IMR-90 (cell line): ENCODE measurements around the gene ARX. TPM values are rescaled to one million over a fixed set of nuclear protein-coding genes. Genes with fewer than 3 reads are reported as not detected.

Experiments
- ATAC-seq: fragments of 200-7000 bp; cut with Tn5 transposase; 2 replicates; pipeline ENCODE4 v1.9.1; 2020; ENCODE audit warnings: low read depth, mild to moderate bottlenecking, moderate library complexity
- BruUV-seq: library from RNA; stranded (reverse); fragments of 400-500 nt; replicated peaks from 2 replicates; lab custom pipeline; 2021; lab: Mats Ljungman, UMichigan
- CTCF ChIA-PET: fragments of 300-600 bp; formaldehyde crosslinking; extraction: SDS; loops from one replicate; lab custom pipeline; 2021; ENCODE audit warnings: antibody characterized with exemption; lab: Yijun Ruan, JAX
- POLR2A ChIA-PET: fragments of 300-600 bp; sonication (Branson Sonifier 250); formaldehyde crosslinking; loops from one replicate; lab custom pipeline; 2022; ENCODE audit warnings: antibody characterized with exemption; ENCODE audit not compliant: unreplicated experiment; lab: Charles Lee
- DNase-seq: peaks from one replicate; pipeline ENCODE4 v3.0.0; 2013
- H2AFZ ChIP-seq: replicated peaks from 2 replicates; pipeline ENCODE3; 2013; ENCODE audit warnings: low read length, mild to moderate bottlenecking; ENCODE audit not compliant: poor library complexity
- H2AK5ac ChIP-seq: 2 replicates; pipeline ENCODE4 v1.6.1; 2013; ENCODE audit warnings: low read depth, low read length, inconsistent platforms
- H2AK9ac ChIP-seq: replicated peaks from 2 replicates; pipeline ENCODE3; 2013; ENCODE audit warnings: mild to moderate bottlenecking, low read depth, low read length, moderate library complexity; ENCODE audit not compliant: poor library complexity
- H2BK120ac ChIP-seq: 2 replicates; pipeline ENCODE4 v1.6.1; 2013; ENCODE audit warnings: low read depth, low read length, inconsistent platforms
- H2BK15ac ChIP-seq: 3 replicates; pipeline ENCODE4 v1.6.1; 2013; ENCODE audit warnings: low read depth, low read length, inconsistent platforms
- H2BK20ac ChIP-seq: 2 replicates; pipeline ENCODE4 v1.6.1; 2013; ENCODE audit warnings: low read depth, mild to moderate bottlenecking, inconsistent platforms, low read length, moderate library complexity
- H2BK5ac ChIP-seq: 2 replicates; pipeline ENCODE4 v1.6.1; 2013; ENCODE audit warnings: mild to moderate bottlenecking, low read depth, low read length, inconsistent platforms; ENCODE audit not compliant: poor library complexity, severe bottlenecking
- H3K14ac ChIP-seq: replicated peaks from 2 replicates; pipeline ENCODE4 v1.6.1; 2013; ENCODE audit warnings: low read depth, low read length, inconsistent platforms
- H3K18ac ChIP-seq: 2 replicates; pipeline ENCODE4 v1.6.1; 2013; ENCODE audit warnings: low read depth, low read length, control low read depth
- H3K23ac ChIP-seq: 2 replicates; pipeline ENCODE4 v1.6.1; 2013; ENCODE audit warnings: low read depth, low read length, inconsistent platforms
- H3K27ac ChIP-seq: 2 replicates; pipeline ENCODE4 v1.5.1; 2013; ENCODE audit warnings: mild to moderate bottlenecking, control low read depth, low read length; ENCODE audit not compliant: insufficient read depth
- H3K27me3 ChIP-seq: 2 replicates; pipeline ENCODE4 v1.6.1; 2013; ENCODE audit warnings: low read length; ENCODE audit not compliant: control insufficient read depth, insufficient read depth
- H3K36me3 ChIP-seq: 2 replicates; pipeline ENCODE4 v1.6.1; 2013; ENCODE audit warnings: low read length, mixed read lengths; ENCODE audit not compliant: control insufficient read depth, insufficient read depth
- H3K4ac ChIP-seq: 2 replicates; pipeline ENCODE4 v1.6.1; 2013; ENCODE audit warnings: low read depth, low read length, inconsistent platforms
- H3K4me1 ChIP-seq: 2 replicates; pipeline ENCODE4 v1.6.1; 2013; ENCODE audit warnings: low read length, mixed read lengths; ENCODE audit not compliant: control insufficient read depth, insufficient read depth
- H3K4me2 ChIP-seq: 2 replicates; pipeline ENCODE4 v1.6.1; 2013; ENCODE audit warnings: low read depth, mild to moderate bottlenecking, control low read depth, low read length, moderate library complexity
- H3K4me3 ChIP-seq: 2 replicates; pipeline ENCODE4 v1.5.1; 2013; ENCODE audit warnings: low read depth, mild to moderate bottlenecking, control low read depth, low read length, moderate library complexity; ENCODE audit not compliant: insufficient read depth
- H3K56ac ChIP-seq: 2 replicates; pipeline ENCODE4 v1.6.1; 2013; ENCODE audit warnings: low read length, inconsistent platforms; ENCODE audit not compliant: insufficient read depth; ENCODE audit errors: extremely low read depth
- H3K79me1 ChIP-seq, 2 experiments: 2 replicates each; pipeline ENCODE4 v1.6.1; 2013; ENCODE audit warnings: low read length in 2 of 2, inconsistent platforms in 1 of 2, low read depth in 1 of 2
- H3K9ac ChIP-seq: 2 replicates; pipeline ENCODE4 v1.6.1; 2013; ENCODE audit warnings: low read depth, low read length, control low read depth
- H3K9me1 ChIP-seq: 2 replicates; pipeline ENCODE4 v1.6.1; 2013; ENCODE audit warnings: low read length, inconsistent platforms; ENCODE audit not compliant: insufficient read depth
- H3K9me3 ChIP-seq: 2 replicates; pipeline ENCODE4 v1.6.1; 2013; ENCODE audit warnings: low read length; ENCODE audit not compliant: control insufficient read depth, insufficient read depth
- H4K20me1 ChIP-seq: 2 replicates; pipeline ENCODE4 v1.6.1; 2013; ENCODE audit warnings: low read length, inconsistent platforms; ENCODE audit not compliant: insufficient read depth
- H4K5ac ChIP-seq: 2 replicates; pipeline ENCODE4 v1.6.1; 2013; ENCODE audit warnings: mild to moderate bottlenecking, low read depth, low read length, control low read depth
- H4K8ac ChIP-seq, 2 experiments: 2 replicates each; pipeline ENCODE4 v1.6.1; 2013; ENCODE audit warnings: low read depth in 2 of 2, low read length in 2 of 2, control low read depth in 1 of 2, inconsistent platforms in 1 of 2
- H4K91ac ChIP-seq: 2 replicates; pipeline ENCODE4 v1.6.1; 2013; ENCODE audit warnings: low read depth, low read length, inconsistent platforms; ENCODE audit not compliant: insufficient read depth
- BHLHE40 ChIP-seq: fragments of 150-350 bp; IDR thresholded peaks from 2 replicates; pipeline ENCODE4 v1.6.1; 2016; ENCODE audit warnings: mild to moderate bottlenecking, low read depth, low read length
- CEBPB ChIP-seq: IDR thresholded peaks from 2 replicates; pipeline ENCODE4 v1.6.1; 2012; ENCODE audit warnings: low read depth, low read length, improper control_type of control experiment
- ELK1 ChIP-seq: fragments of 150-350 bp; IDR thresholded peaks from 2 replicates; pipeline ENCODE4 v1.6.1; 2016; ENCODE audit warnings: low read depth, mild to moderate bottlenecking, low read length, moderate library complexity, borderline replicate concordance
- MAFK ChIP-seq: IDR thresholded peaks from 2 replicates; pipeline ENCODE4 v1.6.1; 2012; ENCODE audit warnings: low read depth, low read length, improper control_type of control experiment
- MXI1 ChIP-seq: IDR thresholded peaks from 2 replicates; pipeline ENCODE4 v1.6.1; 2012; ENCODE audit warnings: low read depth, mild to moderate bottlenecking, low read length, moderate library complexity, borderline replicate concordance
- NFE2L2 ChIP-seq: fragments of 150-350 bp; IDR thresholded peaks from 2 replicates; pipeline ENCODE4 v1.6.1; 2016; ENCODE audit warnings: low read depth, mild to moderate bottlenecking, low read length
- RAD21 ChIP-seq: IDR thresholded peaks from 2 replicates; pipeline ENCODE4 v1.6.1; 2012; ENCODE audit warnings: low read length, improper control_type of control experiment
- USF2 ChIP-seq: fragments of 150-350 bp; IDR thresholded peaks from 2 replicates; pipeline ENCODE4 v1.6.1; 2017; ENCODE audit warnings: mild to moderate bottlenecking, antibody characterized with exemption, low read length, low read depth
- WGBS, 2 experiments: methylation state at CpG; one replicate each; pipeline versions ENCODE4 v1.1.5 to v1.1.7; 2013; ENCODE audit warnings: missing lambda C conversion rate in 2 of 2; ENCODE audit not compliant: insufficient read length in 1 of 2; ENCODE audit errors: extremely low coverage in 2 of 2; 5-methylcytosine and 5-hydroxymethylcytosine counted together
- dilution Hi-C: fragments of 300-500 bp; cut with HindIII; formaldehyde crosslinking; loops from one replicate; pipeline ENCODE4 v1.14.3; 2018; ENCODE audit warnings: low sequenced_read_pairs; ENCODE audit not compliant: unreplicated experiment
- in situ Hi-C: fragments of 300-500 bp; cut with MboI; formaldehyde crosslinking; loops from 3 replicates; pipeline ENCODE4 v1.14.3; 2019; ENCODE audit warnings: low sequenced_read_pairs, inconsistent platforms, mixed read lengths
- intact Hi-C: fragments of 100-400 bp; cut with micrococcal nuclease; formaldehyde crosslinking; loops from 2 replicates; pipeline ENCODE4 v1.10.0; 2022
- polyA plus RNA-seq, 3 experiments: library from polyadenylated mRNA; depleted of rRNA; stranded (reverse); fragments of >200 nt; gene quantifications; 2 replicates each; pipeline ENCODE4 v1.2.3, GENCODE V29; 2012; ENCODE audit warnings: low replicate concordance in 1 of 3
- total RNA-seq: library from RNA; depleted of rRNA; stranded (reverse); fragments of >200 nt; gene quantifications from 2 replicates; pipeline ENCODE4 v1.2.3, GENCODE V29; 2012

ARX gene
- total and polyA plus RNA-seq, 2 of the 4 experiments (the other 2 are of a cell fraction) = not detected

GRCh38 chrX:24982306-24982965 is 33.3 kb downstream of the ARX start:
- Histone ChIP-seq H3K27ac (no peak overlapping the region), H3K23ac (no peak overlapping the region), H2AFZ (no peak overlapping the region), H4K91ac (no peak overlapping the region), H4K8ac (no peak overlapping the region), H2BK20ac (no peak overlapping the region), H3K4me1 (no peaks in the 10 kb centered on the region; the same call in 1 of the 2 replicates), H2BK120ac (no peak overlapping the region), H3K79me1 (no peaks in the 10 kb centered on the region), H4K5ac (no peak overlapping the region), H2AK5ac (no peak overlapping the region), H2AK9ac (no peak overlapping the region), H2BK5ac (no peak overlapping the region), H4K20me1 (no peaks in the 10 kb centered on the region), H3K9me3 (no peaks in the 10 kb centered on the region), H3K9me1 (0 out of 2 replicates have a peak, but pooled peaks cover 3% of the 10 kb centered on the region), H3K14ac (no peak overlapping the region), H3K36me3 (no peaks in the 10 kb centered on the region), H3K56ac (no peak overlapping the region), H3K18ac (no peak overlapping the region), H2BK15ac (no peak overlapping the region), H3K9ac (no peak overlapping the region), H3K4me2 (peak overlapping the region; percentile 22; the same call in 1 of the 2 replicates), H3K4me3 (no peak overlapping the region), H3K27me3 (no peaks in the 10 kb centered on the region), H3K4ac (no peak overlapping the region)
- intact Hi-C loops = no loop called here
- in situ Hi-C loops = no loop called here
- CTCF ChIA-PET = no interaction called here
- dilution Hi-C loops = no loop called here
- ATAC-seq = no peak
- POLR2A ChIA-PET = no interaction called here
- no TSS peak for BruUV-seq
- WGBS, 2 experiments = no CpG with 5 or more reads among the region's 5 CpGs
- DNase-seq = peak; percentile 8
- TF ChIP-seq RAD21 (no peak), MAFK (no peak), NFE2L2 (no peak), BHLHE40 (no peak), CEBPB (no peak), ELK1 (no peak), USF2 (no peak), MXI1 (no peak)
